ENCODE results near the gene L3MBTL1. TPM values are rescaled to one million over a fixed set of nuclear protein-coding genes. Genes with fewer than 3 reads are reported as not detected.

The L3MBTL1 gene
- total RNA-seq, 6 experiments from 2014 or later = 1.2 to 3.2 (median 2.4) TPM

DNA sequence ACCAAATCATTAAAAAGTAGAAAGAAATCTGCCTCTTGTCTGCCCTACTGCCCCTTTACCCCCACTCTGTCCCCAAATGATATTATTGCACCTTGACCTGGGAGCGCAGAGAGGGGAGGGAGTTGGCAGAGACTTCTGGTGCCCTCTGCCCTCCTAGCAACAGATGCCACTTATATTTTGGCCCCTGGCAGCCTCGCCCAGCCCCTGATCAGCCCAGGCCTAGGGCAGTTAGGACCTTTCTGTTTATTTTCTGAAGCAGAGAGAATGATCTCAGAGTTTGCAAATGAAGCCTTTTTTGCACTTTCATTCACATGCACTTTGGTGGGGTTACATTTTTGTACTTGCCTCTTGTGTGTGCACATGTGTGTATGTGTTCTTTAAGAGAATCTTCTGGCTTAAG lies 43.0 kb downstream of the L3MBTL1 start:
- ATAC-seq = peak; percentile 94 to 97 (median 96)
- no peak for TF ChIP-seq POLR2A (IDR thresholded peaks at IDR 0.05)
- TF ChIP-seq, protein P1, sequence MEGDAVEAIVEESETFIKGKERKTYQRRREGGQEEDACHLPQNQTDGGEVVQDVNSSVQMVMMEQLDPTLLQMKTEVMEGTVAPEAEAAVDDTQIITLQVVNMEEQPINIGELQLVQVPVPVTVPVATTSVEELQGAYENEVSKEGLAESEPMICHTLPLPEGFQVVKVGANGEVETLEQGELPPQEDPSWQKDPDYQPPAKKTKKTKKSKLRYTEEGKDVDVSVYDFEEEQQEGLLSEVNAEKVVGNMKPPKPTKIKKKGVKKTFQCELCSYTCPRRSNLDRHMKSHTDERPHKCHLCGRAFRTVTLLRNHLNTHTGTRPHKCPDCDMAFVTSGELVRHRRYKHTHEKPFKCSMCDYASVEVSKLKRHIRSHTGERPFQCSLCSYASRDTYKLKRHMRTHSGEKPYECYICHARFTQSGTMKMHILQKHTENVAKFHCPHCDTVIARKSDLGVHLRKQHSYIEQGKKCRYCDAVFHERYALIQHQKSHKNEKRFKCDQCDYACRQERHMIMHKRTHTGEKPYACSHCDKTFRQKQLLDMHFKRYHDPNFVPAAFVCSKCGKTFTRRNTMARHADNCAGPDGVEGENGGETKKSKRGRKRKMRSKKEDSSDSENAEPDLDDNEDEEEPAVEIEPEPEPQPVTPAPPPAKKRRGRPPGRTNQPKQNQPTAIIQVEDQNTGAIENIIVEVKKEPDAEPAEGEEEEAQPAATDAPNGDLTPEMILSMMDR (IDR thresholded peaks at IDR 0.05) = no peak
- intact Hi-C loops (cut with DNase I) = no loop called here
- H3K27me3 ChIP-seq = no peaks in the 10 kb centered on the region
- peaks cover 0 to 52% (median 18%) of the 10 kb centered on the region in 4 donors for H3K4me1 ChIP-seq
- H3K27ac ChIP-seq = peak overlapping the region in 2 of 3 donors; percentile 38 to 65
- no peaks in the 10 kb centered on the region for H3K36me3 ChIP-seq
- peak; percentile 77 to 91 (median 89) for DNase-seq
- no peak overlapping the region for H3K4me3 ChIP-seq
- no peaks in the 10 kb centered on the region for H3K9me3 ChIP-seq
- 28% methylated on average over 2 of the region's 2 CpGs for WGBS (ENCODE audit: insufficient coverage, low coverage, low lambda C conversion rate, missing lambda C conversion rate)

DNA sequence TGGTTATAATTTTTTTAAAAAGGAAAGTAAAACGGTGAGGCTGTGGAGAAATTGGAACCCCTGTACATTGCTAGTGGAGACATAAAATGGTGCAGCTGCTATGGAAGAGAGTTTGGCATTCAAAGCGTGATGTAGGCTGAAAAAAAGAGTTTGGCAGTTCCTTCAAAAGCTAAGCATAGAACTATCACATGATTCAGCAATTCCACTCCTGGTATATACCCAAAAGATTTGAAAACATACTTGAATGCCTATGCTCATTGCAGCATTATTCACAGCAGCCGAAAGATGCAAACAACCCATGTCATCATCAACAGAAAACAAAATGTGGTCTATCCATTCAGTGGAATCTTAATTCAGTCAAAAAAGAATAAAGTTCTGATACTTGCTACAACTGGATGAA lies 46.9 kb downstream of the L3MBTL1 start:
- Histone ChIP-seq H3K4me1 (peaks cover 0 to 52% (median 24%) of the 10 kb centered on the region in 4 donors), H3K9me3 (no peaks in the 10 kb centered on the region), H3K27me3 (no peaks in the 10 kb centered on the region), H3K4me3 (no peak overlapping the region), H3K27ac (no peak overlapping the region), H3K36me3 (no peaks in the 10 kb centered on the region)
- ATAC-seq (no peak), DNase-seq (no peak)
- 82% methylated on average over 3 of the region's 3 CpGs for WGBS (ENCODE audit: insufficient coverage, low coverage, low lambda C conversion rate, missing lambda C conversion rate)
- intact Hi-C loops (cut with DNase I) = no loop called here
- no peak for TF ChIP-seq POLR2A (IDR thresholded peaks at IDR 0.05)
- TF ChIP-seq, protein P1 (IDR thresholded peaks at IDR 0.05) = no peak

DNA sequence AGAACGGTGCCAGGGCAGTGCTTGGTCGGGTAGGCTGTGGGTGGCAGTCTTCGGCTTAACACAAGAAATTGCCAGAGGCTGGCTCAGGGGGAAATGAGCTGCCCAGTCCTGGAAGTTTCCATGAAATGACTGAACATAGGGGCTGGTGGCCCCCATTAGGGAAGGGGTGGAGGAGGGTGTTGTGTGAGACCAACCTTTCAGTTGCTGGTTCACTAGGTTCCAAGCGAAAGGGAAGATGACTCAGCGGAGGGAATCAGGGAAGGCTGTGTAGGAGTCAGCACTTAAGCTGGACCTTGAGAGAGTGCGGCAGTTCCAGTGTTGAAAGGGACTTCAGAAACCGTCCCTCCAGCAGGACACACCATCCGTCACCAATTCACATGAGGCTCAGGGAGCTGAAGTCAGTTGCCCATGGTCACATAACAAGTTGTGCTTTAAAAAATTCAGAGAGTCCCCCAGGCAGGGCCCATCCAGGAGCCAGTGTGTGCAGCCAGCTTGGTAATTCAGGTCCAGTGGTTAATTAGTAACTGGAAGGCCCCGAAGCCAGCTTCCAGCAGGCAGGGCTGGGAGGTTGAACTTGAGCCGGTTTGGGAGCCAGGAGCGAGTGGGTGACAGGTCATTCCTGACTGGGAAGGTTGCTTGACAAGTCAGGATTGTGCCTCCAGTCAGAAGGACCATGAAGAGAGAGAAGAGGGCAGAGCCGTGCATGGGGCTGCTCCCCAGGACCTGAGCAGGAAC lies 51.1 kb downstream of the L3MBTL1 start, which contains the start of gene SGK2:
TSS of gene SGK2 (plus strand) at position 616 of the 735 bp plus-strand sequence. CDS start 7,469 bp downstream, outside the sequence.
- peak; percentile 63 for TF ChIP-seq POLR2A (IDR thresholded peaks at IDR 0.05)
- TF ChIP-seq, protein P1 (IDR thresholded peaks at IDR 0.05) = no peak
- ATAC-seq = peak; percentile 72 to 85 (median 76)
- Histone ChIP-seq H3K27me3 (no peaks in the 10 kb centered on the region), H3K4me3 (peak within 1 kb of the TSS; percentile 51 to 72 (median 65)), H3K9me3 (no peaks in the 10 kb centered on the region), H3K36me3 (no peaks in the 10 kb centered on the region), H3K27ac (peak within 1 kb of the TSS; percentile 66 to 83 (median 69)), H3K4me1 (peaks cover 0 to 39% (median 13%) of the 10 kb centered on the region in 4 donors)
- DNase-seq = peak; percentile 81 to 96 (median 91)
- WGBS (ENCODE audit: insufficient coverage, low coverage, low lambda C conversion rate, missing lambda C conversion rate) = 24% methylated on average over 9 of the region's 12 CpGs
- intact Hi-C loops (cut with DNase I) = no loop called here

DNA sequence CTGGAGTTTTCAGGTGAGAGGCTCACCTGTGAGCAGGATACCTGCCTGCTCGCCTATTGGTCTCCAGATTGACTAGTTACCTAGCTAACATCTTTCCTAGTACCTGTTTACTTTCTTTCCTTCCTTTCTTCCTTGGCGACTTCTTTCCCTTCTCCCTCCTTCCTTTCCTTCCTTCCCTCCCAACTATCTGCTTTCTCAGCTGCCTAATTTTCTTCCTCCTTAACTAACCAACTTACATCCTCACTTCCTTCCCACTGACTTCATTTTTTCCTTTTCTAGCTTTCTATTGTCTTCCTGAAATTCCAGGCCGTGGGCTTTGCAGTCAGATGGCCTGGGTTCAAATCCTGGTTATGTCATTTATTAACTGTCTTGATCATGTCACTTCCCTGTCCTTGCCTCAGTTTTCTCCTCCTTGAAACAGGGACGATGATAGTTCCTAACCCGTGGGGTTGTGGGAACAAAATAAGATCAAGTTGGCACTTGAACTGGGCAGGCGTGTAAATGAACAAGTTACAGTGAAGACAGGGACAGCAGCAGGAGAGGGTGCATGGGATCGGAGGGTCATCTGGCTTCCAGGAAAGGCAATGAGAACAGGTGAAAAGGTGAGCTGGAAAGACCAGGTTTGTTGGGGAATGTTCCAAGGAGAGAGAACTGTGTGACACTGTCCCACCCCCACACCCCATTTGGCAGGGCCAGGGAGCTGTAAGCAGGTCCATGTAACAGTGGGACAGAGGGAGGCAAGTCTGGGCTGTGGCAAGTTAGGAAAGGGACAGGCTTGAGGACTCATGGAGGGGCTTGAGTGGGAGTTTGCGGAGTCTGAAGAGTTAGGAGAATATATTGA lies 51.9 kb downstream of the L3MBTL1 start:
- TF ChIP-seq POLR2A (IDR thresholded peaks at IDR 0.05) = no peak
- TF ChIP-seq, protein P1 (IDR thresholded peaks at IDR 0.05) = no peak
- Histone ChIP-seq H3K9me3 (no peaks in the 10 kb centered on the region), H3K27me3 (no peaks in the 10 kb centered on the region), H3K27ac (peak overlapping the region; percentile 66 to 69 (median 66)), H3K36me3 (peaks cover 0 to 5% (median 2%) of the 10 kb centered on the region in 4 donors), H3K4me3 (peak overlapping the region; percentile 51 to 72 (median 65)), H3K4me1 (peaks cover 0 to 39% (median 13%) of the 10 kb centered on the region in 4 donors)
- intact Hi-C loops (cut with DNase I) = no loop called here
- peak; percentile 44 to 76 (median 72) for DNase-seq
- 25% methylated on average over 8 of the region's 8 CpGs for WGBS (ENCODE audit: insufficient coverage, low coverage, low lambda C conversion rate, missing lambda C conversion rate)
- ATAC-seq = peak; percentile 13 to 36 (median 21)

Data from right lobe of liver (tissue), 6 donors.